SH-SY5Y (cell line): ENCODE results near the gene PPP3CA.

Source experiments
- GATA2 ChIP-seq: IDR thresholded peaks from 2 replicates; pipeline ENCODE4 v1.6.1; 2011; ENCODE audit warnings: mild to moderate bottlenecking, low read depth, low read length
- GATA3 ChIP-seq: IDR thresholded peaks from 2 replicates; pipeline ENCODE4 v1.6.1; 2011; ENCODE audit warnings: low read depth, mild to moderate bottlenecking, low read length, moderate library complexity

GRCh38 chr4:101315786-101316185 lies 31.5 kb downstream of the PPP3CA start:
- TF ChIP-seq GATA2 (no peak), GATA3 (no peak)
